ENCODE data around the gene ETV5.

ETV5 gene

DNA sequence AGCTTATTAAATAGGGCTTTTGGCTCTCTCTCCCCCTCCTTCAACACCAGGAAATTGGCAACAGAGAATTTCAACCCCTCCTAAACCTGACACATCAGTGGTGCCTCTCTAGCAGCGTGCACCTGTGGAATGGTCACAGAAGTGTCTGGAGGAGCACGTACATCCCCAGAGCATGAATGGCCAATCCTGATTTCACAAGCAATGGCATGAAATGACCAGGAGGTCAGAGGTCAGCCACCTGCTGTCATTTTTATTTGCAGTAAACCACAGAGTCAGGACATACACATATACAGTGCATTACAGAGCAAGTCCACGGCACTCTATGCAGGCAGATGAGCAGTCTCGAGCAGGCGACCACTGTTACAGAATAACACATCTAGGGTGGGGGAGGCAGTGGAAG, 25.1 kb upstream of the ETV5 start:
- TF ChIP-seq, protein P1, sequence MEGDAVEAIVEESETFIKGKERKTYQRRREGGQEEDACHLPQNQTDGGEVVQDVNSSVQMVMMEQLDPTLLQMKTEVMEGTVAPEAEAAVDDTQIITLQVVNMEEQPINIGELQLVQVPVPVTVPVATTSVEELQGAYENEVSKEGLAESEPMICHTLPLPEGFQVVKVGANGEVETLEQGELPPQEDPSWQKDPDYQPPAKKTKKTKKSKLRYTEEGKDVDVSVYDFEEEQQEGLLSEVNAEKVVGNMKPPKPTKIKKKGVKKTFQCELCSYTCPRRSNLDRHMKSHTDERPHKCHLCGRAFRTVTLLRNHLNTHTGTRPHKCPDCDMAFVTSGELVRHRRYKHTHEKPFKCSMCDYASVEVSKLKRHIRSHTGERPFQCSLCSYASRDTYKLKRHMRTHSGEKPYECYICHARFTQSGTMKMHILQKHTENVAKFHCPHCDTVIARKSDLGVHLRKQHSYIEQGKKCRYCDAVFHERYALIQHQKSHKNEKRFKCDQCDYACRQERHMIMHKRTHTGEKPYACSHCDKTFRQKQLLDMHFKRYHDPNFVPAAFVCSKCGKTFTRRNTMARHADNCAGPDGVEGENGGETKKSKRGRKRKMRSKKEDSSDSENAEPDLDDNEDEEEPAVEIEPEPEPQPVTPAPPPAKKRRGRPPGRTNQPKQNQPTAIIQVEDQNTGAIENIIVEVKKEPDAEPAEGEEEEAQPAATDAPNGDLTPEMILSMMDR (IDR thresholded peaks at IDR 0.05): no peak

DNA sequence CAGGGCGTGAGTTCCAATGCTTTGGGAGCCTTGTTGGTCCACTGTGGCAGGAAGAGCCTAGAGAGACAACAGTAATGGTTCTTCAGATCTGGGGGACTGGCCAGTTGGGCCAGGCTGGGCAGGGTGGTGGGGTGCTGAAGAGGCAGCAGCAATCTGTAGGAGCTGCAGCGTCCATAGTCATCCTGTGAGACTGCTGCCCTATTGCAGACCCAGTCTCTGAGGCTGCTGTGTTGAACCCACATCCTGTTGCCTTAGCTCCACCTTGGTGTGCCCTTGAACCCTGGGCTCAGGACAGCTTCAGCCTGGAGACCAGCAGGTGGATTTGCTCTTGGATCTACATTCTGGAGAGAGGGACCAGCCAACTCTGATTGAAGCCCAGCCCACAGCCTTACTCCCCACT, 23.6 kb upstream of the ETV5 start:
- TF ChIP-seq, protein P1 (IDR thresholded peaks at IDR 0.05): no peak

DNA sequence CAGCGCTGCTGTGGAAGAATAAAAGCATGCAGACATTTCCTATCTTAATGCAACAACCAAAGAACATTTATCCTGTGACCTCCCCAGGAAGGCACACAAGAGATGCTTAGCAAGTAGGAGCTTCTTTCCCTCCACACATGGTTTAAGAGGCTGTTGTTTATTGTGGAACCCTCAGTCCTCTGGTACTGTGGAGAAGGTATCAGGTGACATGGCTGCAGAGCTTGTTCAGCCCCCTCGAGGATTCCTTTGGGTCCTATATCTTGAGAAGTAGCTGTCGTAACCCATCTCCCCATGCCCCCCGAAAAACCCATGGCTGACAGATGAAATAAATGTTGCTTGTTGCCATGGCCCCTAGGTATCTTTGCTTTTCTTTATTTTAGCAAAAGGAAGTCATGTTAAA, 20.3 kb upstream of the ETV5 start:
- TF ChIP-seq, protein P1 (IDR thresholded peaks at IDR 0.05): no peak

DNA sequence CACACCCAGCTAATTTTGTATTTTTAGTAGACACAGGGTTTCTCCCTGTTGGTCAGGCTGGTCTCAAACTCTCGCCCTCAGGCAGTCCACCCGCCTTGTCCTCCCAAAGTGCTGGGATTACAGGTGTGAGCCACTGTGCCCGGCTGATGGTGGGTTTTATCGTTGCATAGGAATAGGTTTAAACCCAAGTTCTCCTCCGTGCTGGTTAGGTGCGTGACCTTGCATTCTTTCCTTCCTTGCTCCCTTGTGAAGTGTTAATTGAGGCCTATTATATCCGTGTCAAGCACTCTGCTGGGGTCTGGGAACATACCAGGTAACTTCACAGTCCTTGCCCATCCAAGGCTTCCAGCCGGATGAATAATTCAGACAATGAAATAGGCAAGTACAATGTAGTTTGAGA, 19.3 kb upstream of the ETV5 start:
- TF ChIP-seq, protein P1 (IDR thresholded peaks at IDR 0.05): no peak

DNA sequence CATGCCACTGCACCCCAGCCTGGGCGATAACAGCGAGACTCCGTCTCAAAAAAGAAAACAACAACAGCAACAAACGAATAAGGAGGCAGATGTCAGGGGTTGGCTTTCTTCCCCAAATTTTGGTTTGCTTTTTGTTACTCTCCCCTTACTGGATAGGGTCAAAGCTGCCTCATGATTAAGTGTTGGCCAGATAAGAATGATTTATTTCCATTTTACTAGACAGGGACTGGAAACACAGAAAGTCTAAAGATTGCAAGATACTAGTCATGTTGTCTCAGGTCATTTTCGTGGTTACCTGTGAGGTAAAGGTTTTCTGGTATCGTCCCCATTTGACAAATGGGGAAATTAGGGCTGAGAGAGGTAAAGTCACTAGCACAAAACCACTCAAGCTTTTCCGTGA, 18.6 kb upstream of the ETV5 start:
- TF ChIP-seq, protein P1 (IDR thresholded peaks at IDR 0.05): no peak

DNA sequence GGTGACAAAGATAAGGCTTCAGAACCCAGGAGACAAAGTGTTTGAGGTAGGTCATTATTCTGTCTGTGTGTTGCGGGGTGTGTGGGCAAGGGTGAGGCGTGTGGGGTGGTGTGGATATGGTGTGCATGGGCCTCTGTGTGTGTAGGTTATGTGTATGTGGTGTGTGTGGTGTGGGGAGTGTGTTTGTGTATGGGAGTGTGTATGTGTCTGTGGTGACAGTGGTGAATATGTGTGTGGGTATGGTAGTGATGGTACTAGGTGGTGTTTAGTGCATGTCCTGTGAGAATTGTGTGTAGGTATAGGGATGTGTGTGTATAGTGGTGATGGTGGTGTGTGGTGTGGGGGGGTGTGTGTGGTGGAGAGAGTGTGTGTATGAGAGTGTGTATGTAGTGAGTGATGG, 16.2 kb upstream of the ETV5 start:
- TF ChIP-seq, protein P1 (IDR thresholded peaks at IDR 0.05): no peak

DNA sequence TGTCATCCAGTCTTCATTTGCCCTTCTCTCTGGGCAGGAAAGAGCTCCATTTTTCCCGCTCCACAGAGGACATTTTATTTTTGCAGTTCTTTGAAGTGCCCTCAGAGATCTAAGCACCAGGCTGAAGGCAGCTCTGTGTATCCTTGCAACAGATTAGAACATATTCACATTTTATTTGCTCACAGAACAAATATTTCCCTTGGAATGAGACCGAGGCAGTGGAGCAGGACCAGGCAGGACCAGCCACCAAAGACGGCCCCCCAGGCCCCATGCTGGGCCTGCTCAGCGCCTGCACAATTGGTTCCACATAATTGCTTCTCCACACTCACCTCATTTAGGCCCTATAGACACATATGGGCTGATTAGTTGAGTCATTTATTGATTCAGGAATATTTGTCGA, 15.7 kb upstream of the ETV5 start:
- TF ChIP-seq, protein P1 (IDR thresholded peaks at IDR 0.05): no peak

DNA sequence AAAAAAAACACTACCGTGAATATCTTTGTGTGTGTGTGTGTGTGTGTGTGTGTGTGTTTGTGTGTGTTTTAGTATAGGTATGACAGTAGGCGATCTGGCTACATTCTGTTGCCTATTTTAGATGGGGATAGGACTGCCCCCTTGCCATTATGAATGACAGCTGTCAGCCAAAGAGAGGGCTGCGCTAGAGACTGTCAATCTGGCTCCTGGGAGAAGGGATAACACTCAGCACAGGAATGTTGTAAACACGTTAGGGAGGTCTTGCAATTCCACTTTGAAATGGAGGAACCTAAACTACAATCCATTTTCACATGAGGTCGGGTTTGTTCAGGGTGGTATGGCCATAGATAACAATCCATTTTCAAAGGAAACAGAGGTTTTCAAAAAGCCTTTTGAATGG, 14.1 kb upstream of the ETV5 start:
- TF ChIP-seq, protein P1 (IDR thresholded peaks at IDR 0.05): no peak
